Measurements from ENCODE around the gene DIS3L. TPM values are rescaled to one million over a fixed set of nuclear protein-coding genes. Genes with fewer than 3 reads are reported as not detected.

DIS3L gene
- total RNA-seq, 1 experiment from 2014 or later = 32.9 TPM

DNA sequence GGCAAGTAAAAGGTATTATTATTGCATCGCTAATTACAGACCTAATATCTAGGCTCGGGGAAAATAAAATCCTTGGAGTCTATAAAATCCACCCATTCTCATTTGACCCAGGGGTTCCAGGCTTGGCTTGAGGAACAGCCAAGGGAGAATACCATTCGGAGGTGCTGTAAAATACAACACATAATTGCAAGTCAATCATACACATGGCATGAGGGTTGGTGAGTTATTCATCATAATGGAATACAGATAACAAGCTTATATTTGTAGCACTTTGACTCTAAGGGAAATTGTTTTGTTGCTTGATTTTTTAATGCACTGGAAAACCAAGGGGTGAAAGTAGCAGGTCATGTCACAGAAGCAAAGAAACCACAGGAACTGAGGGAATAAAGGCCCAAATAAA, 16.8 kb upstream of the DIS3L start:
- Mint-ChIP-seq H3K27me3 (ENCODE audit: low read depth) (no peaks in the 10 kb centered on the region), H3K9me3 (peaks cover 15% of the 10 kb centered on the region), H3K27ac (no peak overlapping the region), H3K4me1 (peaks cover 10% of the 10 kb centered on the region; the same call in 1 of the 2 replicates), H3K4me3 (no peak overlapping the region), H3K36me3 (no peaks in the 10 kb centered on the region)
- TF ChIP-seq MXD4 (CRISPR knock-in tag; IDR thresholded peaks at IDR 0.05; ENCODE audit: borderline replicate concordance) (no peak), NR1H2 (CRISPR knock-in tag; IDR thresholded peaks at IDR 0.05) (no peak), TP53 (CRISPR knock-in tag; IDR thresholded peaks at IDR 0.05) (no peak), ZNF416 (CRISPR knock-in tag; IDR thresholded peaks at IDR 0.05) (no peak), NFYB (CRISPR knock-in tag; conservative IDR thresholded peaks at IDR 0.05; ENCODE audit: low read depth) (no peak), PRRX2 (CRISPR knock-in tag; IDR thresholded peaks at IDR 0.05) (no peak), FOXP1 (CRISPR knock-in tag; IDR thresholded peaks at IDR 0.05; ENCODE audit: borderline replicate concordance) (no peak), ELF4 (CRISPR knock-in tag; IDR thresholded peaks at IDR 0.05; ENCODE audit: low read depth) (no peak), ZNF121 (CRISPR knock-in tag; IDR thresholded peaks at IDR 0.05) (no peak), NFATC4 (CRISPR knock-in tag; IDR thresholded peaks at IDR 0.05) (no peak), GABPB1 (CRISPR knock-in tag; IDR thresholded peaks at IDR 0.05) (no peak)
- TF ChIP-seq, protein P1, sequence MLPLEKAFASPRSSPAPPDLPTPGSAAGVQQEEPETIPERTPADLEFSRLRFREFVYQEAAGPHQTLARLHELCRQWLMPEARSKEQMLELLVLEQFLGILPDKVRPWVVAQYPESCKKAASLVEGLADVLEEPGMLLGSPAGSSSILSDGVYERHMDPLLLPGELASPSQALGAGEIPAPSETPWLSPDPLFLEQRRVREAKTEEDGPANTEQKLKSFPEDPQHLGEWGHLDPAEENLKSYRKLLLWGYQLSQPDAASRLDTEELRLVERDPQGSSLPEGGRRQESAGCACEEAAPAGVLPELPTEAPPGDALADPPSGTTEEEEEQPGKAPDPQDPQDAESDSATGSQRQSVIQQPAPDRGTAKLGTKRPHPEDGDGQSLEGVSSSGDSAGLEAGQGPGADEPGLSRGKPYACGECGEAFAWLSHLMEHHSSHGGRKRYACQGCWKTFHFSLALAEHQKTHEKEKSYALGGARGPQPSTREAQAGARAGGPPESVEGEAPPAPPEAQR (CRISPR knock-in tag; IDR thresholded peaks at IDR 0.05) = no peak
- TF ChIP-seq, protein P2, sequence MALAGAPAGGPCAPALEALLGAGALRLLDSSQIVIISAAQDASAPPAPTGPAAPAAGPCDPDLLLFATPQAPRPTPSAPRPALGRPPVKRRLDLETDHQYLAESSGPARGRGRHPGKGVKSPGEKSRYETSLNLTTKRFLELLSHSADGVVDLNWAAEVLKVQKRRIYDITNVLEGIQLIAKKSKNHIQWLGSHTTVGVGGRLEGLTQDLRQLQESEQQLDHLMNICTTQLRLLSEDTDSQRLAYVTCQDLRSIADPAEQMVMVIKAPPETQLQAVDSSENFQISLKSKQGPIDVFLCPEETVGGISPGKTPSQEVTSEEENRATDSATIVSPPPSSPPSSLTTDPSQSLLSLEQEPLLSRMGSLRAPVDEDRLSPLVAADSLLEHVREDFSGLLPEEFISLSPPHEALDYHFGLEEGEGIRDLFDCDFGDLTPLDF (CRISPR knock-in tag; IDR thresholded peaks at IDR 0.05) = no peak
- TF ChIP-seq, protein P3, sequence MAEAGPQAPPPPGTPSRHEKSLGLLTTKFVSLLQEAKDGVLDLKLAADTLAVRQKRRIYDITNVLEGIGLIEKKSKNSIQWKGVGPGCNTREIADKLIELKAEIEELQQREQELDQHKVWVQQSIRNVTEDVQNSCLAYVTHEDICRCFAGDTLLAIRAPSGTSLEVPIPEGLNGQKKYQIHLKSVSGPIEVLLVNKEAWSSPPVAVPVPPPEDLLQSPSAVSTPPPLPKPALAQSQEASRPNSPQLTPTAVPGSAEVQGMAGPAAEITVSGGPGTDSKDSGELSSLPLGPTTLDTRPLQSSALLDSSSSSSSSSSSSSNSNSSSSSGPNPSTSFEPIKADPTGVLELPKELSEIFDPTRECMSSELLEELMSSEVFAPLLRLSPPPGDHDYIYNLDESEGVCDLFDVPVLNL (CRISPR knock-in tag; IDR thresholded peaks at IDR 0.05; ENCODE audit: borderline replicate concordance, low read depth) = no peak
- TF ChIP-seq, protein P4, sequence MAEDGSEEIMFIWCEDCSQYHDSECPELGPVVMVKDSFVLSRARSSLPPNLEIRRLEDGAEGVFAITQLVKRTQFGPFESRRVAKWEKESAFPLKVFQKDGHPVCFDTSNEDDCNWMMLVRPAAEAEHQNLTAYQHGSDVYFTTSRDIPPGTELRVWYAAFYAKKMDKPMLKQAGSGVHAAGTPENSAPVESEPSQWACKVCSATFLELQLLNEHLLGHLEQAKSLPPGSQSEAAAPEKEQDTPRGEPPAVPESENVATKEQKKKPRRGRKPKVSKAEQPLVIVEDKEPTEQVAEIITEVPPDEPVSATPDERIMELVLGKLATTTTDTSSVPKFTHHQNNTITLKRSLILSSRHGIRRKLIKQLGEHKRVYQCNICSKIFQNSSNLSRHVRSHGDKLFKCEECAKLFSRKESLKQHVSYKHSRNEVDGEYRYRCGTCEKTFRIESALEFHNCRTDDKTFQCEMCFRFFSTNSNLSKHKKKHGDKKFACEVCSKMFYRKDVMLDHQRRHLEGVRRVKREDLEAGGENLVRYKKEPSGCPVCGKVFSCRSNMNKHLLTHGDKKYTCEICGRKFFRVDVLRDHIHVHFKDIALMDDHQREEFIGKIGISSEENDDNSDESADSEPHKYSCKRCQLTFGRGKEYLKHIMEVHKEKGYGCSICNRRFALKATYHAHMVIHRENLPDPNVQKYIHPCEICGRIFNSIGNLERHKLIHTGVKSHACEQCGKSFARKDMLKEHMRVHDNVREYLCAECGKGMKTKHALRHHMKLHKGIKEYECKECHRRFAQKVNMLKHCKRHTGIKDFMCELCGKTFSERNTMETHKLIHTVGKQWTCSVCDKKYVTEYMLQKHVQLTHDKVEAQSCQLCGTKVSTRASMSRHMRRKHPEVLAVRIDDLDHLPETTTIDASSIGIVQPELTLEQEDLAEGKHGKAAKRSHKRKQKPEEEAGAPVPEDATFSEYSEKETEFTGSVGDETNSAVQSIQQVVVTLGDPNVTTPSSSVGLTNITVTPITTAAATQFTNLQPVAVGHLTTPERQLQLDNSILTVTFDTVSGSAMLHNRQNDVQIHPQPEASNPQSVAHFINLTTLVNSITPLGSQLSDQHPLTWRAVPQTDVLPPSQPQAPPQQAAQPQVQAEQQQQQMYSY (CRISPR knock-in tag; IDR thresholded peaks at IDR 0.05) = no peak
- TF ChIP-seq, protein P5, sequence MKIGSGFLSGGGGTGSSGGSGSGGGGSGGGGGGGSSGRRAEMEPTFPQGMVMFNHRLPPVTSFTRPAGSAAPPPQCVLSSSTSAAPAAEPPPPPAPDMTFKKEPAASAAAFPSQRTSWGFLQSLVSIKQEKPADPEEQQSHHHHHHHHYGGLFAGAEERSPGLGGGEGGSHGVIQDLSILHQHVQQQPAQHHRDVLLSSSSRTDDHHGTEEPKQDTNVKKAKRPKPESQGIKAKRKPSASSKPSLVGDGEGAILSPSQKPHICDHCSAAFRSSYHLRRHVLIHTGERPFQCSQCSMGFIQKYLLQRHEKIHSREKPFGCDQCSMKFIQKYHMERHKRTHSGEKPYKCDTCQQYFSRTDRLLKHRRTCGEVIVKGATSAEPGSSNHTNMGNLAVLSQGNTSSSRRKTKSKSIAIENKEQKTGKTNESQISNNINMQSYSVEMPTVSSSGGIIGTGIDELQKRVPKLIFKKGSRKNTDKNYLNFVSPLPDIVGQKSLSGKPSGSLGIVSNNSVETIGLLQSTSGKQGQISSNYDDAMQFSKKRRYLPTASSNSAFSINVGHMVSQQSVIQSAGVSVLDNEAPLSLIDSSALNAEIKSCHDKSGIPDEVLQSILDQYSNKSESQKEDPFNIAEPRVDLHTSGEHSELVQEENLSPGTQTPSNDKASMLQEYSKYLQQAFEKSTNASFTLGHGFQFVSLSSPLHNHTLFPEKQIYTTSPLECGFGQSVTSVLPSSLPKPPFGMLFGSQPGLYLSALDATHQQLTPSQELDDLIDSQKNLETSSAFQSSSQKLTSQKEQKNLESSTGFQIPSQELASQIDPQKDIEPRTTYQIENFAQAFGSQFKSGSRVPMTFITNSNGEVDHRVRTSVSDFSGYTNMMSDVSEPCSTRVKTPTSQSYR (CRISPR knock-in tag; IDR thresholded peaks at IDR 0.05) = no peak
- TF ChIP-seq, protein P6, sequence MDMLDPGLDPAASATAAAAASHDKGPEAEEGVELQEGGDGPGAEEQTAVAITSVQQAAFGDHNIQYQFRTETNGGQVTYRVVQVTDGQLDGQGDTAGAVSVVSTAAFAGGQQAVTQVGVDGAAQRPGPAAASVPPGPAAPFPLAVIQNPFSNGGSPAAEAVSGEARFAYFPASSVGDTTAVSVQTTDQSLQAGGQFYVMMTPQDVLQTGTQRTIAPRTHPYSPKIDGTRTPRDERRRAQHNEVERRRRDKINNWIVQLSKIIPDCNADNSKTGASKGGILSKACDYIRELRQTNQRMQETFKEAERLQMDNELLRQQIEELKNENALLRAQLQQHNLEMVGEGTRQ (CRISPR knock-in tag; IDR thresholded peaks at IDR 0.05) = no peak
- TF ChIP-seq, protein P7, sequence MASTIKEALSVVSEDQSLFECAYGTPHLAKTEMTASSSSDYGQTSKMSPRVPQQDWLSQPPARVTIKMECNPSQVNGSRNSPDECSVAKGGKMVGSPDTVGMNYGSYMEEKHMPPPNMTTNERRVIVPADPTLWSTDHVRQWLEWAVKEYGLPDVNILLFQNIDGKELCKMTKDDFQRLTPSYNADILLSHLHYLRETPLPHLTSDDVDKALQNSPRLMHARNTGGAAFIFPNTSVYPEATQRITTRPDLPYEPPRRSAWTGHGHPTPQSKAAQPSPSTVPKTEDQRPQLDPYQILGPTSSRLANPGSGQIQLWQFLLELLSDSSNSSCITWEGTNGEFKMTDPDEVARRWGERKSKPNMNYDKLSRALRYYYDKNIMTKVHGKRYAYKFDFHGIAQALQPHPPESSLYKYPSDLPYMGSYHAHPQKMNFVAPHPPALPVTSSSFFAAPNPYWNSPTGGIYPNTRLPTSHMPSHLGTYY (CRISPR knock-in tag; IDR thresholded peaks at IDR 0.05) = no peak
- TF ChIP-seq, protein P8, sequence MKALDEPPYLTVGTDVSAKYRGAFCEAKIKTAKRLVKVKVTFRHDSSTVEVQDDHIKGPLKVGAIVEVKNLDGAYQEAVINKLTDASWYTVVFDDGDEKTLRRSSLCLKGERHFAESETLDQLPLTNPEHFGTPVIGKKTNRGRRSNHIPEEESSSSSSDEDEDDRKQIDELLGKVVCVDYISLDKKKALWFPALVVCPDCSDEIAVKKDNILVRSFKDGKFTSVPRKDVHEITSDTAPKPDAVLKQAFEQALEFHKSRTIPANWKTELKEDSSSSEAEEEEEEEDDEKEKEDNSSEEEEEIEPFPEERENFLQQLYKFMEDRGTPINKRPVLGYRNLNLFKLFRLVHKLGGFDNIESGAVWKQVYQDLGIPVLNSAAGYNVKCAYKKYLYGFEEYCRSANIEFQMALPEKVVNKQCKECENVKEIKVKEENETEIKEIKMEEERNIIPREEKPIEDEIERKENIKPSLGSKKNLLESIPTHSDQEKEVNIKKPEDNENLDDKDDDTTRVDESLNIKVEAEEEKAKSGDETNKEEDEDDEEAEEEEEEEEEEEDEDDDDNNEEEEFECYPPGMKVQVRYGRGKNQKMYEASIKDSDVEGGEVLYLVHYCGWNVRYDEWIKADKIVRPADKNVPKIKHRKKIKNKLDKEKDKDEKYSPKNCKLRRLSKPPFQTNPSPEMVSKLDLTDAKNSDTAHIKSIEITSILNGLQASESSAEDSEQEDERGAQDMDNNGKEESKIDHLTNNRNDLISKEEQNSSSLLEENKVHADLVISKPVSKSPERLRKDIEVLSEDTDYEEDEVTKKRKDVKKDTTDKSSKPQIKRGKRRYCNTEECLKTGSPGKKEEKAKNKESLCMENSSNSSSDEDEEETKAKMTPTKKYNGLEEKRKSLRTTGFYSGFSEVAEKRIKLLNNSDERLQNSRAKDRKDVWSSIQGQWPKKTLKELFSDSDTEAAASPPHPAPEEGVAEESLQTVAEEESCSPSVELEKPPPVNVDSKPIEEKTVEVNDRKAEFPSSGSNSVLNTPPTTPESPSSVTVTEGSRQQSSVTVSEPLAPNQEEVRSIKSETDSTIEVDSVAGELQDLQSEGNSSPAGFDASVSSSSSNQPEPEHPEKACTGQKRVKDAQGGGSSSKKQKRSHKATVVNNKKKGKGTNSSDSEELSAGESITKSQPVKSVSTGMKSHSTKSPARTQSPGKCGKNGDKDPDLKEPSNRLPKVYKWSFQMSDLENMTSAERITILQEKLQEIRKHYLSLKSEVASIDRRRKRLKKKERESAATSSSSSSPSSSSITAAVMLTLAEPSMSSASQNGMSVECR (CRISPR knock-in tag; IDR thresholded peaks at IDR 0.05; ENCODE audit: borderline replicate concordance) = no peak
- DNase-seq (ENCODE audit: low spot score) (no peak), ATAC-seq (no peak)
- CTCF ChIA-PET = no interaction called here
- POLR2A ChIA-PET = no interaction called here
